GM12874 (cell line): Measurements from ENCODE around the gene DBNDD1.

Source experiments
- CTCF ChIP-seq: IDR thresholded peaks from 2 replicates; pipeline ENCODE4 v1.5.1; 2011; ENCODE audit warnings: low read depth, mild to moderate bottlenecking, control low read depth, low read length, moderate library complexity; ENCODE audit not compliant: insufficient read depth

The DBNDD1 gene

DNA sequence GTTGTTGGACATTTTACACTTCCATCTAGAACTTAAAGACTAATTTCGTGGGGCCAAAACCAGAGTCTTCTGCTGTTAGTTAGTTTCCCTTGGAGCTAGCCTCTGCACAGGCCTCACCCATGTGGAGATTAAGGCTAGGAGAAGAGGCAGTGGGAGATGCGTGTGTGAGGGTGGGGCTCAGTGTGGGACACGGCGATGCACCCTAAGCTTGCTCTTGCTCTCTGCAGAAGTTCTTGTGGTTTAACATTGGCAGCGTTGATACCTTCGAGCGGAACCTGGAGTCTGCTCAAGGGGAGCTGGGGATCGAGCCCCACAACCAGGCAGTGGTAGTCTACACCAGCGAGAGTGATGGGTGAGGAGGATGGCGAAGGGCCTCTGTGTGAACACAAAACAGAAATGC lies 34.0 kb downstream of the DBNDD1 start:
- no peak for TF ChIP-seq CTCF

GRCh38 chr16:89984216-89984615 lies 35.0 kb downstream of the DBNDD1 start:
- TF ChIP-seq CTCF: no peak

- TF ChIP-seq CTCF: no peak
Observed at GRCh38 chr16:89983536-89983935, 35.7 kb downstream of the DBNDD1 start.

- no peak for TF ChIP-seq CTCF
Observed at GRCh38 chr16:89982318-89982717, 36.9 kb downstream of the DBNDD1 start.

DNA sequence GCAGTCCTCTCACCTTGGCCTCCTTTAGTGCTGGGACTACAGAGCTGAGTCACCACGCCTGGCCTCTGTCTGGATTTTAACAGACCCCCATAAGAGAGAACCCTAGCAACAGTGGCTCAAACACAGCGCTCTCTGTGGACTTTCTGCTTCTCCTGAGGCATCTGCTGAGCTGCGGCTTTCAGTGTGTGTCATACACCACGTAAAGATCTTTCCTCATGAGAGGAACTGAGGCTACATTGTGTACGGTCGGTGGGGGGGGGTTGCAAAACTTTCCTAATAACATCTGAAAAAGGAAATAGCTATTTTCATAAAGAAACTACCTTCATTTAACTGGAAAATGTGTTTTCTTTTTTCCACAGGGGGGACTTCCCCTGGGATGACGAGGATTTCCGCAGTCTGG lies 37.8 kb downstream of the DBNDD1 start:
- TF ChIP-seq CTCF: no peak

- TF ChIP-seq CTCF: no peak
Observed at GRCh38 chr16:89974870-89975269, 44.4 kb downstream of the DBNDD1 start.

- no peak for TF ChIP-seq CTCF
Observed at GRCh38 chr16:89973654-89974335, 45.5 kb downstream of the DBNDD1 start.
